ENCODE data around the gene ZBTB24.

DNA sequence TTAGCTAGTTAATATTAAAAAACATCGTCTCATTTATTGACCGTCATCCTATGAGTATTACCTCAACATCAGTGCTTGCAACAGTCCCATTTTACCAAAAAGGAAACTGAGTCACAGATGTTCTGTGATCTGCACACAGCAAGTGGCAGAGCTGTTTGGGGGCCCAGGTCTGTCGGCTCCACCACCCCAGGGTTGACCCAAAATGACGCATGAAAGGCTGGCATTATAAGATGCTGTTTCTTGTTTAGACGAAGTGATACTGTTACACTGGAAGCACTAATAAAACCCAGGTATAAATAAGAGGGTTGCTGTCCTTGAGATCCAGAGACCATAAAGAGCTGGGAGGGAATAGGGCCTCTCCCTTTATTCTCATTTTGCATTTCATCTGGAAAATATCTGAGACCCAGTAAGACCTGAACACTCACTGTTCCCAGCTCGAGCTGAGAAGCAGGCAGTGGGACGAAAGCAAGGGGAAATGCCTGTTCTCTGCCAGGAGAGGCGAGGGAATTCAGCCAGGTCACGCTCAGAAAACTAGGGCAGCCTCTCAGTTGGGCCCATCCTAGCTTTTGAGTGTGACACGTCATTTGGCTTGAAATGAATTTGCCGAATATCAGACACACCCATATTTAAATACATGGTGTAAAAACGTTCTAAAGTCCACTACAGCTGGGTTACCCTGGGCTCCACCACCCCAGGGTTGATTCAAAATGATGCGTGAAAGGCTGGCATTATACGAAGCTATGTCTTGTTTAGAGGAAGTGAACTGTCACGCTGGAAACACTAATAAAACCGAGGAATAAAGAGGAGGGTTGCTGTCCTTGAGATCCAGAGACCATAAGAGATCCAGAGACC lies 26.1 kb downstream of the ZBTB24 start:
- TF ChIP-seq, protein P1, sequence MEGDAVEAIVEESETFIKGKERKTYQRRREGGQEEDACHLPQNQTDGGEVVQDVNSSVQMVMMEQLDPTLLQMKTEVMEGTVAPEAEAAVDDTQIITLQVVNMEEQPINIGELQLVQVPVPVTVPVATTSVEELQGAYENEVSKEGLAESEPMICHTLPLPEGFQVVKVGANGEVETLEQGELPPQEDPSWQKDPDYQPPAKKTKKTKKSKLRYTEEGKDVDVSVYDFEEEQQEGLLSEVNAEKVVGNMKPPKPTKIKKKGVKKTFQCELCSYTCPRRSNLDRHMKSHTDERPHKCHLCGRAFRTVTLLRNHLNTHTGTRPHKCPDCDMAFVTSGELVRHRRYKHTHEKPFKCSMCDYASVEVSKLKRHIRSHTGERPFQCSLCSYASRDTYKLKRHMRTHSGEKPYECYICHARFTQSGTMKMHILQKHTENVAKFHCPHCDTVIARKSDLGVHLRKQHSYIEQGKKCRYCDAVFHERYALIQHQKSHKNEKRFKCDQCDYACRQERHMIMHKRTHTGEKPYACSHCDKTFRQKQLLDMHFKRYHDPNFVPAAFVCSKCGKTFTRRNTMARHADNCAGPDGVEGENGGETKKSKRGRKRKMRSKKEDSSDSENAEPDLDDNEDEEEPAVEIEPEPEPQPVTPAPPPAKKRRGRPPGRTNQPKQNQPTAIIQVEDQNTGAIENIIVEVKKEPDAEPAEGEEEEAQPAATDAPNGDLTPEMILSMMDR (conservative IDR thresholded peaks at IDR 0.05 in 1 of 2, IDR thresholded peaks at IDR 0.05 in 1 of 2; ENCODE audit: extremely low read depth in 1 of 2, insufficient read depth in 1 of 2, low read depth in 1 of 2, low read length in 2 of 2) = no peak
- TF ChIP-seq EZH2 (IDR thresholded peaks at IDR 0.05; ENCODE audit: borderline replicate concordance, low read length) = no peak

All from mammary epithelial cell (primary cell).